HG03066 (cell line): ENCODE results near the gene ANKMY2.
"Not testable (repeated sequence)": the region's sequence is repeated elsewhere in the genome, so short reads cannot be mapped to it uniquely, and the experiment has no call there.

Experiments
- ATAC-seq: cut with Tn5 transposase; IDR thresholded peaks from one replicate; pipeline ENCODE4 v1.9.1; 2021; ENCODE audit warnings: low read depth; ENCODE audit not compliant: unreplicated experiment

The ANKMY2 gene

GRCh38 chr7:16660702-16661464, 15.3 kb upstream of the ANKMY2 start:
- no peak for ATAC-seq

- ATAC-seq = not testable (repeated sequence)
These were observed 14.4 kb upstream of the ANKMY2 start for GRCh38 chr7:16659854-16660497.

- ATAC-seq = no peak
These were observed 12.2 kb upstream of the ANKMY2 start for GRCh38 chr7:16657656-16658279.

- no peak for ATAC-seq
These were observed 10.6 kb upstream of the ANKMY2 start for GRCh38 chr7:16656141-16656540.

- ATAC-seq = no peak
These were observed 9.8 kb upstream of the ANKMY2 start for GRCh38 chr7:16655394-16655793.

GRCh38 chr7:16652888-16653287, 7.3 kb upstream of the ANKMY2 start:
- no peak for ATAC-seq

- ATAC-seq = no peak
These were observed 6.7 kb upstream of the ANKMY2 start for GRCh38 chr7:16652240-16652583.

GRCh38 chr7:16651396-16652239, 6.1 kb upstream of the ANKMY2 start:
- no peak for ATAC-seq

- ATAC-seq = no peak
These were observed 4.7 kb upstream of the ANKMY2 start for GRCh38 chr7:16650266-16650665.

- no peak for ATAC-seq
These were observed 3.6 kb upstream of the ANKMY2 start for GRCh38 chr7:16649196-16649595.

GRCh38 chr7:16648551-16648950, 3.0 kb upstream of the ANKMY2 start:
- no peak for ATAC-seq

- ATAC-seq = no peak
These were observed 1.9 kb upstream of the ANKMY2 start for GRCh38 chr7:16647435-16647960.

- no peak for ATAC-seq
These were observed 1.0 kb upstream of the ANKMY2 start for GRCh38 chr7:16646472-16647072.

- peak; percentile 4 for ATAC-seq
These were observed 640 bp downstream of the ANKMY2 start for GRCh38 chr7:16644636-16645592.

GRCh38 chr7:16644157-16644556, 1.4 kb downstream of the ANKMY2 start:
- no peak for ATAC-seq

- ATAC-seq = no peak
These were observed 7.0 kb downstream of the ANKMY2 start for GRCh38 chr7:16638282-16639280.

GRCh38 chr7:16637379-16637778, 8.2 kb downstream of the ANKMY2 start:
- no peak for ATAC-seq

- no peak for ATAC-seq
These were observed 8.9 kb downstream of the ANKMY2 start for GRCh38 chr7:16636555-16637101.
